WERI-Rb-1 (cell line): ENCODE measurements around the gene ASF1B.
"Not testable (repeated sequence)": the region's sequence is repeated elsewhere in the genome, so short reads cannot be mapped to it uniquely, and the experiment has no call there.

ENCODE experiments used
- DNase-seq: peaks from one replicate; pipeline ENCODE4 v3.0.0-alpha.2; 2020
- H3K27ac ChIP-seq: fragments of 250-450 bp; sonication (Bioruptor Pico); 2 replicates; pipeline ENCODE4 v1.5.1; 2020; ENCODE audit warnings: mild to moderate bottlenecking, moderate library complexity
- H3K27me3 ChIP-seq: fragments of 250-450 bp; sonication (Bioruptor Pico); 2 replicates; pipeline ENCODE4 v1.5.1; 2021; ENCODE audit warnings: mild to moderate bottlenecking, low read depth, moderate library complexity; ENCODE audit not compliant: insufficient read depth, severe bottlenecking
- H3K36me3 ChIP-seq: fragments of 250-450 bp; sonication (Bioruptor Pico); 2 replicates; pipeline ENCODE4 v1.5.1; 2020; ENCODE audit warnings: mild to moderate bottlenecking, moderate library complexity
- H3K4me3 ChIP-seq: 2 replicates; pipeline ENCODE4 v1.5.1; 2011; ENCODE audit warnings: low read depth, mild to moderate bottlenecking, control low read depth, low read length
- H3K9me3 ChIP-seq: fragments of 250-450 bp; sonication (Bioruptor Pico); 2 replicates; pipeline ENCODE4 v1.5.1; 2021; ENCODE audit warnings: mild to moderate bottlenecking, moderate library complexity; ENCODE audit not compliant: severe bottlenecking
- CTCF ChIP-seq: IDR thresholded peaks from 2 replicates; pipeline ENCODE4 v1.5.1; 2011; ENCODE audit warnings: low read depth, mild to moderate bottlenecking, control low read depth, inconsistent platforms, low read length

ASF1B gene

GRCh38 chr19:14136509-14137281 lies at the start of gene ASF1B:
ASF1B (minus strand) TSS chr19:14136589; CDS start chr19:14136456, 133 bp downstream.
- peak within 1 kb of the TSS; percentile 90 for H3K27ac ChIP-seq

GRCh38 chr19:14185691-14186090 lies 49.3 kb upstream of the ASF1B start:
- not testable (repeated sequence) for H3K9me3 ChIP-seq, H3K4me3 ChIP-seq, H3K36me3 ChIP-seq, H3K27me3 ChIP-seq, DNase-seq, H3K27ac ChIP-seq

More at GRCh38 chr19:14136509-14137281, at the start of gene ASF1B:
- peak; percentile 66 for TF ChIP-seq CTCF
- H3K9me3 ChIP-seq: no peaks in the 10 kb centered on the region
- no peaks in the 10 kb centered on the region for H3K27me3 ChIP-seq
- peak within 1 kb of the TSS; percentile 74 for H3K4me3 ChIP-seq
- DNase-seq: peak; percentile 99
- peaks cover 16% of the 10 kb centered on the region for H3K36me3 ChIP-seq

GRCh38 chr19:14185158-14185557 lies 48.8 kb upstream of the ASF1B start:
- no peak overlapping the region for H3K27ac ChIP-seq
- no peak for DNase-seq
- TF ChIP-seq CTCF: no peak
- H3K9me3 ChIP-seq: no peaks in the 10 kb centered on the region
- H3K4me3 ChIP-seq: no peak overlapping the region
- H3K27me3 ChIP-seq: no peaks in the 10 kb centered on the region
- peaks cover 10% of the 10 kb centered on the region for H3K36me3 ChIP-seq

- no peak for TF ChIP-seq CTCF
- Histone ChIP-seq H3K9me3 (no peaks in the 10 kb centered on the region), H3K36me3 (peaks cover 10% of the 10 kb centered on the region), H3K27me3 (no peaks in the 10 kb centered on the region), H3K4me3 (no peak overlapping the region), H3K27ac (no peak overlapping the region)
- DNase-seq: no peak
Observed at GRCh38 chr19:14183741-14184350, 47.5 kb upstream of the ASF1B start.

- no peaks in the 10 kb centered on the region for H3K27me3 ChIP-seq
- H3K9me3 ChIP-seq: no peaks in the 10 kb centered on the region
- peaks cover 14% of the 10 kb centered on the region for H3K36me3 ChIP-seq
- DNase-seq: no peak
- H3K27ac ChIP-seq: no peak overlapping the region
- no peak overlapping the region for H3K4me3 ChIP-seq
- TF ChIP-seq CTCF: no peak
Observed at GRCh38 chr19:14182476-14182875, 46.1 kb upstream of the ASF1B start.

- no peaks in the 10 kb centered on the region for H3K27me3 ChIP-seq
- DNase-seq: no peak
- no peak for TF ChIP-seq CTCF
- no peaks in the 10 kb centered on the region for H3K9me3 ChIP-seq
- H3K4me3 ChIP-seq: no peak overlapping the region
- H3K27ac ChIP-seq: no peak overlapping the region
- peaks cover 20% of the 10 kb centered on the region for H3K36me3 ChIP-seq
Observed at GRCh38 chr19:14181906-14182305, 45.5 kb upstream of the ASF1B start.

GRCh38 chr19:14181199-14181598 lies 44.8 kb upstream of the ASF1B start:
- DNase-seq, H3K4me3 ChIP-seq, H3K9me3 ChIP-seq, H3K27ac ChIP-seq, H3K27me3 ChIP-seq: not testable (repeated sequence)
- peaks cover 26% of the 10 kb centered on the region for H3K36me3 ChIP-seq
